Keratinocyte (primary cell): ENCODE results near the gene SCUBE3.

Source experiments
- CTCF ChIP-seq, 3 experiments: IDR thresholded peaks in 1 of 3; conservative IDR thresholded peaks in 1 of 3; optimal IDR thresholded peaks in 1 of 3; 2 replicates in 2 of 3; 3 replicates in 1 of 3; pipeline versions ENCODE3 to v1.5.1; 2011; ENCODE audit warnings: low read length in 3 of 3, mild to moderate bottlenecking in 3 of 3, moderate library complexity in 2 of 3, control low read depth in 1 of 3, inconsistent platforms in 1 of 3; ENCODE audit not compliant: insufficient read depth in 2 of 3; ENCODE audit errors: extremely low read depth in 1 of 3
- EZH2 ChIP-seq: IDR thresholded peaks from one replicate; pipeline ENCODE4 v1.6.1; 2012; ENCODE audit warnings: inconsistent platforms, mild to moderate bottlenecking, low read length, moderate library complexity

- TF ChIP-seq CTCF (optimal IDR thresholded peaks at IDR 0.05 in 1 of 3, IDR thresholded peaks at IDR 0.05 in 1 of 3, conservative IDR thresholded peaks at IDR 0.05 in 1 of 3; ENCODE audit: extremely low read depth in 1 of 3, insufficient read depth in 2 of 3, low read length in 3 of 3) (no peak), EZH2 (no peak)
Observed at GRCh38 chr6:35253249-35253648, 39.5 kb downstream of the SCUBE3 start.
